ENCODE measurements around the gene MB21D2. TPM values are rescaled to one million over a fixed set of nuclear protein-coding genes. Genes with fewer than 3 reads are reported as not detected.

Gene MB21D2
- polyA plus RNA-seq, 1 donor (not counting 4 experiments of a cell fraction or from before 2014, with no cell fraction given): 9.0 TPM

GRCh38 chr3:192860454-192860853 is 57.2 kb downstream of the MB21D2 start:
- TF ChIP-seq, protein P1, sequence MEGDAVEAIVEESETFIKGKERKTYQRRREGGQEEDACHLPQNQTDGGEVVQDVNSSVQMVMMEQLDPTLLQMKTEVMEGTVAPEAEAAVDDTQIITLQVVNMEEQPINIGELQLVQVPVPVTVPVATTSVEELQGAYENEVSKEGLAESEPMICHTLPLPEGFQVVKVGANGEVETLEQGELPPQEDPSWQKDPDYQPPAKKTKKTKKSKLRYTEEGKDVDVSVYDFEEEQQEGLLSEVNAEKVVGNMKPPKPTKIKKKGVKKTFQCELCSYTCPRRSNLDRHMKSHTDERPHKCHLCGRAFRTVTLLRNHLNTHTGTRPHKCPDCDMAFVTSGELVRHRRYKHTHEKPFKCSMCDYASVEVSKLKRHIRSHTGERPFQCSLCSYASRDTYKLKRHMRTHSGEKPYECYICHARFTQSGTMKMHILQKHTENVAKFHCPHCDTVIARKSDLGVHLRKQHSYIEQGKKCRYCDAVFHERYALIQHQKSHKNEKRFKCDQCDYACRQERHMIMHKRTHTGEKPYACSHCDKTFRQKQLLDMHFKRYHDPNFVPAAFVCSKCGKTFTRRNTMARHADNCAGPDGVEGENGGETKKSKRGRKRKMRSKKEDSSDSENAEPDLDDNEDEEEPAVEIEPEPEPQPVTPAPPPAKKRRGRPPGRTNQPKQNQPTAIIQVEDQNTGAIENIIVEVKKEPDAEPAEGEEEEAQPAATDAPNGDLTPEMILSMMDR (optimal IDR thresholded peaks at IDR 0.05 in 1 of 3, IDR thresholded peaks at IDR 0.05 in 1 of 3, conservative IDR thresholded peaks at IDR 0.05 in 1 of 3; ENCODE audit: extremely low read depth in 1 of 3, insufficient read depth in 2 of 3, low read length in 3 of 3): no peak
- no peak for TF ChIP-seq EZH2 (IDR thresholded peaks at IDR 0.05; ENCODE audit: low read length)
- no peak for DNase-seq (ENCODE audit: low read depth, low spot score)
- Histone ChIP-seq H3K27me3 (ENCODE audit: control insufficient read depth, extremely low read depth, insufficient read depth, low read length) (no peaks in the 10 kb centered on the region), H2AFZ (ENCODE audit: control insufficient read depth, low read length) (no peak overlapping the region), H3K27ac (ENCODE audit: control insufficient read depth, insufficient read depth, low read length) (no peak overlapping the region), H3K4me2 (ENCODE audit: control insufficient read depth, extremely low read depth, insufficient read depth, low read depth, low read length) (no peak overlapping the region), H3K79me2 (ENCODE audit: control insufficient read depth, insufficient read depth, low read length) (peaks cover 17% of the 10 kb centered on the region), H3K4me3 (ENCODE audit: control insufficient read depth in 2 of 3, extremely low read depth in 1 of 3, insufficient read depth in 2 of 3, low read depth in 1 of 3, low read length in 3 of 3) (no peak overlapping the region), H3K9me3 (ENCODE audit: control insufficient read depth, low read depth, low read length) (no peaks in the 10 kb centered on the region), H3K9ac (ENCODE audit: control insufficient read depth, extremely low read depth, insufficient read depth, low read length) (no peak overlapping the region), H3K9me1 (ENCODE audit: control insufficient read depth, extremely low read depth, insufficient read depth, low read length) (peaks cover 2% of the 10 kb centered on the region), H3K4me1 (ENCODE audit: control insufficient read depth, extremely low read depth, insufficient read depth, low read length) (peaks cover 3% of the 10 kb centered on the region), H3K36me3 (ENCODE audit: control insufficient read depth in 2 of 2, extremely low read depth in 1 of 2, insufficient read depth in 2 of 2, low read length in 2 of 2) (no peaks in the 10 kb centered on the region), H4K20me1 (ENCODE audit: control insufficient read depth, extremely low read depth, insufficient read depth, low read length) (no peaks in the 10 kb centered on the region)
- dilution Hi-C loops (cut with MboI; ENCODE audit: extremely low pct_ligation_motif_present, low sequenced_read_pairs): no loop called here
- FAIRE-seq: no peak

- dilution Hi-C loops (cut with MboI; ENCODE audit: extremely low pct_ligation_motif_present, low sequenced_read_pairs): no loop called here
- Histone ChIP-seq H3K4me3 (ENCODE audit: control insufficient read depth in 2 of 3, extremely low read depth in 1 of 3, insufficient read depth in 2 of 3, low read depth in 1 of 3, low read length in 3 of 3) (no peak overlapping the region), H3K36me3 (ENCODE audit: control insufficient read depth in 2 of 2, extremely low read depth in 1 of 2, insufficient read depth in 2 of 2, low read length in 2 of 2) (no peaks in the 10 kb centered on the region), H2AFZ (ENCODE audit: control insufficient read depth, low read length) (no peak overlapping the region), H3K79me2 (ENCODE audit: control insufficient read depth, insufficient read depth, low read length) (peaks cover 17% of the 10 kb centered on the region), H3K4me1 (ENCODE audit: control insufficient read depth, extremely low read depth, insufficient read depth, low read length) (no peaks in the 10 kb centered on the region), H4K20me1 (ENCODE audit: control insufficient read depth, extremely low read depth, insufficient read depth, low read length) (no peaks in the 10 kb centered on the region), H3K27ac (ENCODE audit: control insufficient read depth, insufficient read depth, low read length) (no peak overlapping the region), H3K4me2 (ENCODE audit: control insufficient read depth, extremely low read depth, insufficient read depth, low read depth, low read length) (no peak overlapping the region), H3K27me3 (ENCODE audit: control insufficient read depth, extremely low read depth, insufficient read depth, low read length) (no peaks in the 10 kb centered on the region), H3K9ac (ENCODE audit: control insufficient read depth, extremely low read depth, insufficient read depth, low read length) (no peak overlapping the region), H3K9me3 (ENCODE audit: control insufficient read depth, low read depth, low read length) (no peaks in the 10 kb centered on the region), H3K9me1 (ENCODE audit: control insufficient read depth, extremely low read depth, insufficient read depth, low read length) (peaks cover 2% of the 10 kb centered on the region)
- FAIRE-seq (no peak), DNase-seq (ENCODE audit: low read depth, low spot score) (no peak)
- TF ChIP-seq EZH2 (IDR thresholded peaks at IDR 0.05; ENCODE audit: low read length): no peak
- TF ChIP-seq, protein P1 (optimal IDR thresholded peaks at IDR 0.05 in 1 of 3, IDR thresholded peaks at IDR 0.05 in 1 of 3, conservative IDR thresholded peaks at IDR 0.05 in 1 of 3; ENCODE audit: extremely low read depth in 1 of 3, insufficient read depth in 2 of 3, low read length in 3 of 3): no peak
Measured at GRCh38 chr3:192858849-192859585, 58.6 kb downstream of the MB21D2 start.
